IPS-18c (cell line): ENCODE measurements around the gene CRISP1.
"Not testable (repeated sequence)": the region's sequence is repeated elsewhere in the genome, so short reads cannot be mapped to it uniquely, and the experiment has no call there.

Experiments
- H3K4me3 ChIP-seq: 2 replicates; pipeline ENCODE4 v1.7.0; 2013; ENCODE audit warnings: low read depth, mild to moderate bottlenecking, low read length, moderate library complexity; ENCODE audit not compliant: insufficient read depth
- H3K9me3 ChIP-seq: one replicate; pipeline ENCODE4 v1.6.1; 2013; ENCODE audit warnings: mild to moderate bottlenecking, low read length, moderate library complexity; ENCODE audit not compliant: control insufficient read depth, insufficient read depth

Gene CRISP1, protein sequence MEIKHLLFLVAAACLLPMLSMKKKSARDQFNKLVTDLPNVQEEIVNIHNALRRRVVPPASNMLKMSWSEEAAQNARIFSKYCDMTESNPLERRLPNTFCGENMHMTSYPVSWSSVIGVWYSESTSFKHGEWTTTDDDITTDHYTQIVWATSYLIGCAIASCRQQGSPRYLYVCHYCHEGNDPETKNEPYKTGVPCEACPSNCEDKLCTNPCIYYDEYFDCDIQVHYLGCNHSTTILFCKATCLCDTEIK

GRCh38 chr6:49866485-49866943 lies at the start of gene CRISP1:
TSS of gene CRISP1 (minus strand) at chr6:49866535. CDS start at chr6:49857400, 9,135 bp downstream.
- H3K9me3 ChIP-seq: no peaks in the 10 kb centered on the region
- no peak within 1 kb of the TSS for H3K4me3 ChIP-seq

DNA sequence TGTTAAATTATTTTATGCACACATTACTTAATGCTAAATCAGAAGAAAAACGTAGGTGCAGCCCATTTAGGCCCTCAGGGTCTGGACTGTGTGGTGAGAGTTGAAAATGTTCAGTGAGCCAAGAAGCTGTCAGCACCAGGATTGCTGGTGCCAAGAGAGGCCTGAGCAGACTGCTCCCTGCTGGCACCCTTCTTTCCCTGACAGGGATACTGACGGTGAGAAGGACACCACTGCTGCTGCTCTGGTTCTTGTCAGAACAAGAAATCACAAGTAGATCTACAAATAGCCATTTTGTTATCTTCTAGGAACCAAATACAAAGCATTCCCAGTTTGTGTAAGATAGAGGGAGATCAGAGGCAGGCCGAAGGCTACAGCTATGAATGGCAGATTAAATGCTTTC lies 48.7 kb upstream of the CRISP1 start:
- Histone ChIP-seq H3K9me3 (no peaks in the 10 kb centered on the region), H3K4me3 (no peak overlapping the region)

DNA sequence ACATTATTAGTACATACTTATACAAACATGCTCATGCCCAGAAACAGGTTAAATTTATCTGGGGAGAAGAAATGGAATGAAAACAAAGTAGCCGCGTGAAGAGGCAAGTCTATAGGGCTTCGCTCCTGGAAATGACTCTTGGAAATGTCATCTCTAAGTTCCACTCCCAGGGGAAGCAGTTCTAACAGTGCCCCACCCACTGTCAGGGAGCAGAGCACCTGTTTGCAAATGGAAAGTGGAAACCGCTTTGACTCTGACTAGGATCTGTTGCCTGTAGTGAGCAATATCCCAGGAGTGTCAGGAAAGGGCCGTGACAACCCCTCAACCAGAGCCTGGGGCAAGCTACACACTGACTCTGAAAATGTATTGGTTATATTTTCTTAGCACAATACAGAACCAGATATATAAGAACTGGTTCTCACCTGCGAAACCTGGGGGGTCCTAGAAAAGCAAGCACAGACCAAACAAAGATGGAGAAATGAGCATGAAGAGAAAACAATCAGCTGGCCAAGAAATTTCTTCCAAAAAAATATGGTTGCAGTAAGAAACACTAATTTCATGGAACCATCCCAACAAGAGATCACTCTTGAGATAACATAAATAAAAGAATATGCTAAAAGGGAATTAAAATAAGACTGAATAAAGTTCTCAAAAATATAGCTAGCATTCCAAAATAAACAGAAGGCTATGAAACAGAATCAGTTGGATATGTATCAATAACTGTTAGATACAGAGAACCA lies 47.5 kb upstream of the CRISP1 start:
- Histone ChIP-seq H3K9me3 (no peaks in the 10 kb centered on the region), H3K4me3 (no peak overlapping the region)

DNA sequence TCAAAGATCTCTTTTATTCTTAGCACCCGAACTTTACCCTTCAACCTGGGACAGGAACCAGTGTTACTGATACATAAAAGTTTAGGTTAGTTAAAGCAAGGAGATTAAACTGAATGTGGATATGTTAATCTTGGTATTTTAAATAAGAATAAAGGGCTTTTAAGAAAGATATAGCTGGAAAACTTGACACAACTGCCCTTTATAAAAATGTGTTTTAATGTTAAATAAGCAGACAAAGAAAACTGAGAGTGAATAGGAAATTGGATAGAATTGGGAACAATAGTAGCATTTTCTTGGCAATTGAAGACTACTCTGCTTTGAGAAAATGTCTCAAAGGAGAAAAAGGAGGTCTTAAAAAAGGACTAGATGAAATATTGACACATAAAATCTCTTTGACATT lies 45.9 kb upstream of the CRISP1 start:
- Histone ChIP-seq H3K9me3 (no peaks in the 10 kb centered on the region), H3K4me3 (no peak overlapping the region)

- Histone ChIP-seq H3K4me3 (no peak overlapping the region), H3K9me3 (no peaks in the 10 kb centered on the region)
Measured at GRCh38 chr6:49911252-49911651, 44.9 kb upstream of the CRISP1 start.

DNA sequence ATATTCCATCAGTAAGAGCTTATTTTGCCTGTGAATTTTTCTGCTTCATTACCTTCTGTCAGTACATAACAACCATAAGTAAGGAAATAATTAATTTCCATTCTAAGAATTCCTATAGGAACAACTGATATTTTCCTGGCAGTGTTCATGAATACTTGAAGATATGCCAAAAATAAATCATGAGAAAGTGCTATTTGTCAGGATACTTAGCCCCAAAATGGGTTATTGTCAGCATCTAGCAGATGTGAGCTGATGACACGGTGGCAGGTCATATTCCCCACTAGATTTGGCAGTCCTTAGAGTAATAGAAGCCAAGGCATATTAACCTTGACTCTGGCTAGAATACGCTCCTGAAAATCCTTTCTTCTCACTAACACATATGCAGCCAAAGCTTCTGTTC lies 43.2 kb upstream of the CRISP1 start:
- H3K4me3 ChIP-seq: no peak overlapping the region
- no peaks in the 10 kb centered on the region for H3K9me3 ChIP-seq

GRCh38 chr6:49906526-49906925 lies 40.2 kb upstream of the CRISP1 start:
- Histone ChIP-seq H3K4me3 (no peak overlapping the region), H3K9me3 (no peaks in the 10 kb centered on the region)

DNA sequence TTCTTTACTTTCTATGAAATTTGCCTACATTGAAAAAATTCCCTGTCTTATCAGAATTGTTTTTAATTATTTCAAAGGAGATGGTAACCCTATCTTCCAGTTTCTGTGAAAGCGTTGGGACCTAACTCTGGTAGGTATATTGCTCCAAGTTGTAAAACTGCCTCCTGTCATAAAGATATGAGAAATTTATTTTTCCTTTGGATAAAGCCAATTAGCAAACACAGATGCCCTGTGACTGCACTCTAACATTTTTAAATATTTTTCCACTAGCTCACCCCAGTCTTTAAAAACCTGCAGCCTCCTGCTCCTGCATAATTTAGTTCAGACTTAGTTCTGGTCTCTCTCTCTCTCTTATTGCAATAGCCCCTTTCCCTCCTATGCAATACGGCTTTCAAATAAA lies 39.0 kb upstream of the CRISP1 start:
- Histone ChIP-seq H3K9me3 (no peaks in the 10 kb centered on the region), H3K4me3 (no peak overlapping the region)

- H3K4me3 ChIP-seq: no peak overlapping the region
- H3K9me3 ChIP-seq: no peaks in the 10 kb centered on the region
Measured at GRCh38 chr6:49902856-49903255, 36.5 kb upstream of the CRISP1 start.

DNA sequence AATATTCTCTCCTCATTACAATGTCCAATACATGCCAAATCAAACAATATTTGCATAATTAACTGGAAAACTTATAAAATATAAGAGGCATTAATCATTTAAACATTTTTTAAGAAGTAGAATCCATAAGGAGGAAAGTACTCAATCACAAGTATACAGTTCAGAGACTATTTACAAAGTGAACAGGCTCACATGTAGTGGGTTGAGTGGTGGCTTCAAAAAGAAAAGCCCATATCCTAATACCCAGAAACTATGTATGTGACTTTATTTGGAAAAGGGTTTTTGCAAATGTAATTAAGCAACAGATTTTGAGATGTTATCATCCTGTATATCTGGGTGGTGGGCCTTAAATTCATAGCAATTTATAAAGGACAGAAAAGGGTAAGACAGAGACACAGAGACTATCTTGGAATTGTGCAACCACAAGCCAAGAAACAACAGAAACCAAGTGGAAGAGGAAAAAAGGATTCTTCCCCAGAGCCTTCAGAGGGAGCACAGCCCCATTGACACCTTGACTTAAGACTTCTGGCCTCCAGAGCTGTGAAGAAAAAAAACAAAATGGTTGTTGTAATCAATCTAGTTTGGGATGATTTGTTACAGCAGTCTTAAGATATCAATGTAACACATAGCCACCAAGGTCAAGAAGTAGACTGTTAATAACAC lies 32.7 kb upstream of the CRISP1 start:
- Histone ChIP-seq H3K4me3 (no peak overlapping the region), H3K9me3 (no peaks in the 10 kb centered on the region)

GRCh38 chr6:49895553-49895952 lies 29.2 kb upstream of the CRISP1 start:
- not testable (repeated sequence) for H3K9me3 ChIP-seq, H3K4me3 ChIP-seq

- no peak overlapping the region for H3K4me3 ChIP-seq
- no peaks in the 10 kb centered on the region for H3K9me3 ChIP-seq
Measured at GRCh38 chr6:49892280-49892679, 25.9 kb upstream of the CRISP1 start.

DNA sequence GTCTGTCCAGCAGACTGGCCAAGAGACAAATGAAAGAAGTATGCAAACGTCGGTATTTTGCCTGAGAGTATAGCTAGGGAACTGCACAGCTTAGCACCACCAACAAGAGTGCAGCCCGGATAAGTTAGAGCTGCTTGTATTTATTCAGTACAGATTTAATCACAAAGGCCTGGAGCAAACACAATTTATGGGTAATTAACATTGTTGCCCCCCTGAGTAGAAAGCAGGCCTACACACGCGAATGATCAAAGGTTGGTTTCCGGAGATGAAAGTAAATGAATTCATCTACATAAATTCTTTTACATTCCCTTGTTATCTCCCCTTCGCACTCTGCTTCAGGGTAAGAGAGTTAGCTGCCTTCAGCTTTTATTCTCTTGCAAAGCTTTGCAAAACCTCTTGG lies 24.7 kb upstream of the CRISP1 start:
- H3K9me3 ChIP-seq: no peaks in the 10 kb centered on the region
- no peak overlapping the region for H3K4me3 ChIP-seq

GRCh38 chr6:49888742-49889431 lies 22.6 kb upstream of the CRISP1 start:
- no peaks in the 10 kb centered on the region for H3K9me3 ChIP-seq

GRCh38 chr6:49868951-49869529 lies 2.7 kb upstream of the CRISP1 start:
- Histone ChIP-seq H3K9me3 (no peaks in the 10 kb centered on the region), H3K4me3 (no peak overlapping the region)

More at GRCh38 chr6:49888742-49889431, 22.6 kb upstream of the CRISP1 start:
- no peak overlapping the region for H3K4me3 ChIP-seq

DNA sequence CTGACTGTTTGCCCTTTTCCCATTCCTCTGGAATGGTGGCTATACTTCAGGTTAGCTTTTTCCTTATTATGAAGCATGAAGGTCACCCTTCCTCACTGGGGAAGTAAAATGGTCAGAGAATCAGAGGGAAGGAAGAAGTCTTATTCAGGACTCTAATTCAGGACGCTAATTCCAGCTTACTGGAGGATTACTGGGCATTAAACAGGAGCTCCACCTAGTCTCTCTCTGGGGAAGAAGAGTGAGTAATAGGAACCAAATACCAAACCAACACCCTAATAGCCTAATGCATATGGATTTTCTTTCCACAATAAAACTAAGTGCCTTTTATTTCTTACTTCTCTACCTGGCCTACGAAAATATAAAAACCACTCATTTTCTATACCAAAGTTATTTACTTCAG lies 10.1 kb downstream of the CRISP1 start:
- Histone ChIP-seq H3K9me3 (no peaks in the 10 kb centered on the region), H3K4me3 (no peak overlapping the region)

GRCh38 chr6:49855221-49855620 lies 11.1 kb downstream of the CRISP1 start:
- H3K4me3 ChIP-seq: no peak overlapping the region

More at GRCh38 chr6:49855221-49855620, 11.1 kb downstream of the CRISP1 start:
- no peaks in the 10 kb centered on the region for H3K9me3 ChIP-seq
